ENCODE results near the gene RBM23. TPM values are rescaled to one million over a fixed set of nuclear protein-coding genes. Genes with fewer than 3 reads are reported as not detected.
A peak's percentile ranks its signal among the peaks of the same experiment; 100 is the strongest.
"Not testable (repeated sequence)": the region's sequence is repeated elsewhere in the genome, so short reads cannot be mapped to it uniquely, and the experiment has no call there.

Gene RBM23
- total RNA-seq: 56.3 and 116 TPM in 2 replicates

DNA sequence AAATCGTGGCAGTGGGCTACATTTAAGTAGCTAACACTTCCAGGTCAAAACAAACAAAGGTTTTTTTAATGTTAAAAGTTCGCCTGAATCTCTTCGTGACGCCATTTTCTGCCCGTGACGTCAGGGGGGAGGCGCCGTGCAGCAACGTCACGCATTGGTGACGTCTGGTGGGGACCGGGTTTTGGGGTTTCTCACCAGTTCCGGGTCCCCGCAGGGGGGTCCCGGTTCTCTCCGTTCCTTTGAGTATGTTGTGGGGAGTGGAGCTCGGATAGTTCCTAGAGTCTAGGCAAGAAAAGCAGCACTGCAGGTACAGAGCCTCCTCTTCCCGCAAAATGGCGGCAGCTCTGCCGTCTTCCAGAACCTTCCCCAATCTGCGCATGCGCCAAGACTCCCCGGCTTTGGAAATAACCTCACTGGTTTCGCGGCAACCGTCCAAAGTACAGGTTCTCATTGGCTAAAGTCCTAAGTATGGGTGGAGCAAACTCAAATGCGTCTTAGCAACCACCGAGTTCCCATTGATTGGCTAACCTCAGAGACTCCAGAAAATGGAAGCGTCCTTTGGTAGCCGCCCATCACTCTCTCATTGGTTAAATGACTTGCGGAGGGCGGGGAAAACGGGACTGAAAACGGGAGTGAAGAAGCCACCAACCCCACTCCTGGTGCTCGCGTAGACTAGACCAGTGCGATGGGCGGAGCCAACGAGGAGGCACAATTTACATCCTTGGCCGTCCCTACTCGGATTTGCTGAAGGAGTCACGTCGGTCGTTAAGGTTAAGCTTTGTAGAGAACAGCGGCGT lies at the start of gene RBM23:
RBM23 (minus strand) TSS at position 346 of the 797 bp plus-strand sequence.
- DNase-seq: peak; percentile 100

DNA sequence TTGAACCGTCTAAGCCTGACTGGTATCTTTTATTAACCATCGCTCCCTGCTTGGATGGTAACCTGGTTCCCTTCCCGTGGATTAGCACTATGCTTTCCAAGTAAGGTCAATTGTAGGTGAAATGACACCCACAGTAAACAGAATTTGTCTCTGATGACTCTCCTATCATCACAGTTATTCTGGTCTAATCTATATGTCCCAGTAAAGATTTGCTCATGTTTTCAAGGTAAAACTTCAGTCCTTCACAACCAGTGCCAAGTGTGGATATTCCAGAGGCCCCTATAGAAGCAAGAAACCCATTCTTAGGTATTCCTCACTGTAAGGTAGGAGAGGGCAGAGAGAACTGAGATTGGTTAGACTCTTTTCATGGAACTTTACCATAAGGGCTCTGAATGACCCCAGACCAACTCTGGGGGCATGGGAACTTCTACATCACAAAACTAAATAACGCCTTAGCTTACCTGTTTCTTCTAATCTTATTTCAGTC lies 47.9 kb upstream of the RBM23 start:
- DNase-seq: no peak

DNA sequence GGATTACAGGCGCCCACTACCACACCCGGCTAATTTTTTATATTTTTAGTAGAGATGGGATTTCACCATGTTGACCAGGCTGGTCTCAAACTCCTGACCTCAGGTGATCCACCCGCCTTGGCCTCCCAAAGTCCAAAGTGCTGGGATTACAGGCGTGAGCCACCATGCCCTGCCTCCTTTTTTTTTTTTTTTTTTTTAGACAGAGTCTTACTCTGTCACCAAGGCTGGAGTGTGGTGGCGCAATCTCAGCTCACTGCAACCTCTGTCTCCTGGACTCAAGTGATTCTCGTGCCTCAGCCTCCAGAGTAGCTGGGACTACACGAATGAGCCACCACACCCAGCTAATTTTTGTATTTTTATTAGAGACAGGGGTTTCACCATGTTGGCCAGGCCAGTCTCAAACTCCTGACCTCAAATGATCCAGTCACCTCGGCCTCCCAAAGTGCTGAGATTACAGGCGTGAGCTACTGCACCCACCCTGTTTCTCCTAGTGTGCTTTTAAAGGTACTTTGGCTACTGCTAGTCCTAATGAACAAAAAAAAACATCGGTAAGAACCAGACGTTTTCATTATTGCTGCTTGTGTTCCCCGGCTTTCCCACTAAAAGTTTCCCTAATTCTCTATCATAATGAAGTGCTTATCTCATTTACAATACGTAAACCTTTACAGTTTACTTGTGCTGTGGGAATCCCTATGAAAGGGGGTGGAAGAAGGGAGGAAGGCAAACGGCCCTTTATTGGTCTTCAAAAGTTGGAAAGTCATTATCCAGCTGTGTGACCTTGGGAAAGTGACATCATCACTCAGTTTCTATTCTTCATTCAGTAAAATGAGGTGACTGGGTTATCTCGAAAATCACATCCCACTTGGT lies 47.2 kb upstream of the RBM23 start:
- DNase-seq: peak; percentile 30

DNA sequence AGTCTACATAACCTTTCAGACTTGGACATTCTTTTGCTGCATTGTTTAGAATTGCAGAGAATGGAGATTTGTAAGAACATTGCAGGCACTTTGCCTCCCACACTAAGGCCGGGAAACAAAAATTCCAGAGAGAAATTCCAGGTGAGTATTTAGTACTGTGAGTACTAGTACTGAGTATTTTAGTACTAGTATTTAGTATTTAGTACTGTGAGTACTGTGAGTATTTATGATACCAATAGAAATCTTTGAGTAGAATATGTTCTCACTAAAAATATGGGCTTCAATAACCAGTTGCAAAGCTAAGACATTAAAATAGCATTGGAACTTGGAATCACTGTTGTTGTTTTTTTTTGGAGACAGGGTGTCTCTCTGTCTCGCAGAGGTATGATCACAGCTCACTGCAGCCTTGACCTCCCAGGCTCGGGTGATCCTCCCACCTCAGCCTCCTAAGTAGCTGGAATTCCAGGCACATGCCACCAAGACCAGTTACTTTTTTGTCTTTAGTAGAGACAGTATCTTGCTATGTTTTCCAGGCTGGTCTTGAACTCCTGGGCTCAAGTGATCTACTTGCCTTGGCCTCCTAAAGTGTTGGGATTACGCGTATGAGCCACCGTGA lies 43.2 kb upstream of the RBM23 start:
- no peak for DNase-seq

GRCh38 chr14:22955702-22956569 lies 37.0 kb upstream of the RBM23 start:
- DNase-seq: peak; percentile 36

DNA sequence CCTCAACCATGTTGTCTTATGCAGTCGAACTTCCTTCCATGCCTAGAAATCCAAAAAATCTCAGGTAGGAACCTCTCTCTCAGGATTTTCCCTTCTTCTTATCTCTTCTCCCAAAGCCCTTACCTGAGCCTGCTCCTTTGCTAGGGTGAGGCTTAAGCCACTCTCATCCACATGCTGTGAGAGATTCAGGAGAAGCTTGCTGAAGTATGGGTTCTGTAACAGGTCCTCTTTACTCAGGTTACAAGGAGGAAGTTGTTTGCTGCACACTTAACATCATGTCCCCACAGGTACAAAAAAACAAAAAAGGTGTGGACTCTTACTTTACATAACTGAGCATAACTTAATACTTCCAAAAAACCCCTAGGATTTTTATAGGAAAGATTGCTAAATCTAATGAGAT lies 33.5 kb upstream of the RBM23 start:
- DNase-seq: no peak

DNA sequence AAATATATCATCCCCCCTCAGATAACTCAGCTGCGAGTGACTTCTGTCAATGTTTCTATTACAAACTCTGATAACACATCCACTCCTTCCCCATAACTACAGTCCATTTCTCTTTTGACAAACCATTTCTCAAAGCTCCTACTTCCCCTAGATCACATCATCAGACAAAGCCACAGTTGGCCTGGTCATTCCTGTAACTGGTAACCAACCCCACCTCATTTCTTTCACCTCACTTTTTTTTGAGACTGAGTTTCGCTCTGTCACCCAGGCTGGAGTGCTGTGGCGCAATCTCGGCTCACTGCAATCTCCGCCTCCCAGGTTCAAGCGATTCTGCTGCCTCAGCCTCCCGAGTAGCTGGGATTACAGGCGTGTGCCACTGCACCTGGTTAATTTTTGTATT lies 32.8 kb upstream of the RBM23 start:
- DNase-seq: not testable (repeated sequence)

- no peak for DNase-seq
These were observed 26.7 kb upstream of the RBM23 start for GRCh38 chr14:22945642-22946041.

- no peak for DNase-seq
These were observed 20.7 kb upstream of the RBM23 start for GRCh38 chr14:22939684-22940083.

DNA sequence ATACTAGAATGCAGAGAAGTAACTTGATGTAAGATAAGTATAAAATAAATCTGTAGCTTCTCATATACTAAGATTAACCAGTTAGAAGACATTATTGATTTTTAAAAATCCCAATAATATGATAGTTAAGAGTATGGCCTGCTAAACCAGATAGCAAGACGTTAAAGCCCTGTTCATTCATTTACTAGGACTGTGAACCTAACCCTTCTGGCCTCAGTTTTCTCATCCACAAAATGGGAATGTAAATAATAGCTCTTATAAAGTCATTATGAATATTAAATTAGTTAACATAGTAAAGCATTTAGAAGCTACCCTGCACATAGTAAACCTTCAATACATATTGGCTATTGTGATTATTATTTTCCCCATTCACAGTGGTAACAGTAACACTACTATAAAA lies 16.2 kb upstream of the RBM23 start:
- no peak for DNase-seq

DNA sequence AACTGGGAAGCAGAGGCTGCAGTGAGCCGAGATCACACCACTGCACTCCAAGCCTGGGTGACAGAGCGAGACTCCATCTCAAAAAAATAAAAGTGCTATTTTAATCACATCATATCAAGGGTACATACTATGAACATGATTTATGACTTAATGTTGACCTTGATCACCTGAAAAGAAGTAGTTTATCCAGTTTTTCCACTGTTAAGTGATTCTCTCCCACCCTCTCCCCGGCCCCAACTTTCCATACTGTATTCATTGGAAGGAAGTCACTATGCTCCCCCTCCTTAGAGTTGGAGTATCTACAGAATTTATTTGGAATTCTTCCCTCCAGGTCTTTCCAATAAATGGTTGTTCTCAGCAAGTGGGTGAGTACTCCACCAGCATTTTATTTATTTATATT lies 13.2 kb upstream of the RBM23 start:
- no peak for DNase-seq

- no peak for DNase-seq
These were observed 11.0 kb upstream of the RBM23 start for GRCh38 chr14:22929961-22930364.

- peak; percentile 100 for DNase-seq
These were observed 10.4 kb upstream of the RBM23 start, which contains the start of gene PRMT5 for GRCh38 chr14:22929104-22929960. Gene PRMT5, minus strand, starts transcription at chr14:22929376. Its CDS starts 15 bp downstream, at chr14:22929361.

DNA sequence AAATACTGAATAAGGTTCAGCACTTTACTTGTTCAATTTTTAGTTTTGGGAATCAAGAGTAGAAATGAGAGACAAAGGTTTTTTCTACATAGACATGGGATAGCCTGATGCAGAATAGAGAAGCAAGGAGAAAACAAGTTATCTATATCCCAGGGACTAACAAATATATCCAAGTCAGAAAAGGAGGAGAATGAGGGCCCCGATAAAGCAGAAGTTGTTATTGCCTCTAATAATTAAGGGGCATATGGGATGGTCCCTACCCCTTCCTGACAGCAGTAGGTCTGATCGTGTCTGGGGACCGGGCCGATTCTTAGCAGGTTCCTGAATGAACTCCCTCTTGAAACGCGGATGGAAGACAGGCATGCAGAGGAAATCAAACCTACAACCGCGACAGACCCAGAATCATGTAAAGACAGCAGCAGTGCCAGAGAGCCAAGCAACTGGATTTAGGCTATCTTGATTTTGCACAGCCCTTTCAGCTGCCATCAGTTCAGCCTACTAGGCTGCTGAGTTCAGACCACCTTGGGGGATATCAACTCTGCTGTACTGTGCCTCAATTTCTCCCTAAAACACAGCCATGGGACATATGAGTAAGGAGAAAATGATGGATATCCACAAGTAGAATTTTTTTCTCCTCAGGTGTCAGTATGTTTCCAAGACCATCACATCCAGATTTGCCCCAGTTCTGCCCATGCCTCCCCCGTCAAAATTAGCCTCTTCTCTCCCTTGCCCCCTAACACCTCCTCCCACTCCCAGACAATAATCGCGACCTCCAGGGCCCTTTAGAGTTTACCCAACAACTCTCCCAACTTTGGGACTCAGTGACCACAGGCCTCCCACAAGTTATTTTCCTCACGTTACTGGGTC lies 9.5 kb upstream of the RBM23 start:
- DNase-seq: peak; percentile 10

- no peak for DNase-seq
These were observed 7.4 kb upstream of the RBM23 start for GRCh38 chr14:22926316-22926715.

DNA sequence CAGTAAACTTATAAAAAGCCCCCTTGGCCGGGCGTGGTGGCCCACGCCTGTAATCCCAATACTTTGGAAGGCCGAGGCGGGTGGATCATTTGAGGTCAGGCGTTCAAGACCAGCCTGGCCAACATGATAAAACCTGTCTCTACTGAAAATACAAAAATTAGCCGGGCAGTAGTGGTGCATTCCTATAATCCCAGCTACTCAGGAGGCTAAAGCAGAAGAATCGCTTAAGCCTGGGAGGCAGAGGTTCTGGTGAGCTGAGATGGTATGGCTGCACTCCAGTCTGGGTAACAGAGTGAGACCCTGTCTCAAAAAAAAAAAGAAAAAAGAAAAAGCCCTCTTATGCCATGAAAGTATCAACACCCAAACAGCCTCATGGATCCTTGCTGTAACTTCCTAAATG lies 6.6 kb upstream of the RBM23 start:
- DNase-seq: no peak

GRCh38 chr14:22923746-22924145 lies 4.8 kb upstream of the RBM23 start:
- DNase-seq: no peak

GRCh38 chr14:22922294-22922693 lies 3.3 kb upstream of the RBM23 start:
- no peak for DNase-seq

DNA sequence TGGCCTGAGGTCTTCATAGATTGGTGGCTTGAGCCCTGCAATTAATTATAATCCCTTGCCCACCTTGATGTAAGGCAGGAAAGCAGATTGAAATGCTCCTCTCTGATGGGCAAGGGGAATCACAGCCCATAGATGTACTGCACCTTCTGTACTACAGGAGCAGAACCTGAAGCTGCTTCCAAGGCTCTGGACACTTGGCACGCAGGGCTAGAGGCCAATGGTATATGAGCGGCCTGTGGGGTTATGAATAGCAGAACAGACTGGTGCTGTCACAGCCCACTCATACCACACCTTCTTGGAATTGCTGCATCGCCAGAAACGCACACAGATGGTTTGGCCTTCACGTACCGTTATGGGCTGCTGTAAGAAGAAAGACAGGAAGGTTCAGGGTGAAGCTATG lies 1.7 kb upstream of the RBM23 start:
- no peak for DNase-seq

GRCh38 chr14:22919601-22919921 lies 612 bp upstream of the RBM23 start:
- DNase-seq: no peak
